ENCODE results near the gene WNT7B. TPM values are rescaled to one million over a fixed set of nuclear protein-coding genes. Genes with fewer than 3 reads are reported as not detected.

Gene WNT7B
- total RNA-seq, 1 donor from 2014 or later = not detected

DNA sequence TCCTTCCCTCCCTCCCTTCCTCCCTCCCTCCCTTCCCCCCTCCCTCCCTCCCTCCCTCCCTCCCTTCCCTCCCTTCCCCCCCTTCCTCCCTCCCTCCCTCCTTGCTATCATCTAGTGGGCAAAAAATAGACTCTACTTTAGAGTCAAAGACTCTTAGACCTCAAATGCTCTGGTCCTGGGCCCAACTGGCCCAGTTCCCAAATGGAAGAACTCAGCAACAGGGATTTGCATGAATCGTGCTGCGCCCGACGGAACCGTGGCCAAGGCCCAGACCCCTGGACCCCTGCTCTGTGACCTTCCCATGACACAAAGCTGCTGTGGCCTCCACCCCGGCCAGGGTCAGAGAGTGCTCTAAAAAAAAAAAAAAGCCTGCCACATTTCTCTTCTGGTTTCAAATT is 97.4 kb downstream of the WNT7B start:
- H3K27me3 ChIP-seq = no peaks in the 10 kb centered on the region
- no peaks in the 10 kb centered on the region for H3K36me3 ChIP-seq
- TF ChIP-seq, protein P1, sequence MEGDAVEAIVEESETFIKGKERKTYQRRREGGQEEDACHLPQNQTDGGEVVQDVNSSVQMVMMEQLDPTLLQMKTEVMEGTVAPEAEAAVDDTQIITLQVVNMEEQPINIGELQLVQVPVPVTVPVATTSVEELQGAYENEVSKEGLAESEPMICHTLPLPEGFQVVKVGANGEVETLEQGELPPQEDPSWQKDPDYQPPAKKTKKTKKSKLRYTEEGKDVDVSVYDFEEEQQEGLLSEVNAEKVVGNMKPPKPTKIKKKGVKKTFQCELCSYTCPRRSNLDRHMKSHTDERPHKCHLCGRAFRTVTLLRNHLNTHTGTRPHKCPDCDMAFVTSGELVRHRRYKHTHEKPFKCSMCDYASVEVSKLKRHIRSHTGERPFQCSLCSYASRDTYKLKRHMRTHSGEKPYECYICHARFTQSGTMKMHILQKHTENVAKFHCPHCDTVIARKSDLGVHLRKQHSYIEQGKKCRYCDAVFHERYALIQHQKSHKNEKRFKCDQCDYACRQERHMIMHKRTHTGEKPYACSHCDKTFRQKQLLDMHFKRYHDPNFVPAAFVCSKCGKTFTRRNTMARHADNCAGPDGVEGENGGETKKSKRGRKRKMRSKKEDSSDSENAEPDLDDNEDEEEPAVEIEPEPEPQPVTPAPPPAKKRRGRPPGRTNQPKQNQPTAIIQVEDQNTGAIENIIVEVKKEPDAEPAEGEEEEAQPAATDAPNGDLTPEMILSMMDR (IDR thresholded peaks at IDR 0.05) = no peak
- no peak overlapping the region for H3K4me3 ChIP-seq
- peak in 1 of 2 donors; percentile 15 for DNase-seq (ENCODE audit: low spot score in 2 of 2)
- H3K4me1 ChIP-seq = no peaks in the 10 kb centered on the region
- no peak overlapping the region for H3K27ac ChIP-seq
- intact Hi-C loops (cut with DNase I) = no loop called here
- no peaks in the 10 kb centered on the region for H3K9me3 ChIP-seq

DNA sequence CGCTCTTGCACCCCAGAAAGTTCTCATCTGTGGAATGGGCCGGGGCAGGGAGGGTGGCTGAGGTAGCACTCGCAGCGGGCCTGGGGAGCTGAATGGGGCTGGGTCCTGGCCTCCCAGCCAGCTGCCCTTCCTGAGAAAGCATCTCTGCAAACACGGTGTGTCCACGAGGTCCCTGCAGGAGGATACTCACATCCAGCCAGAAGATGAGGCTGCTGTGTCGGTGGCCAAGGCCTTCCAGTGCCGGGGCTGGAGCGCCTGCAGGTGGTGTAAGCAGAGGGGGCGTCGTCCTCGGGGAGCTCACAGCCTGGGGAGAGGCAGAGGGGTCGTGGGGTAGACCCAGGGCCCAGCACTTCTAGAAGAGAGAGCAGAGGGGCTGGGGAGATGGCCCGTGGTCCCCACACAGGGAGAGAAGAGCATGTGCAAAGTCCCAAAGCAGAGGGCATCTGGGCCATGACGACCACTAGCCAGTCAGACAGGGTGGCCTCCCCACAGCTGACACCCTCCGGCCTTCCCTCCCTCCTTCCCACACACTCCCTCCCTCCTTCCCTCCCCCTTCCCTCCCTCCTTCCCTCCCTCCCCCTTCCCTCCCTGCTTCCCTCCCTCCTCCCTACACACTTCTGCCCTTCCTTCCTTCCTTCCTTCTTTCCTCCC is 97.9 kb downstream of the WNT7B start:
- no peak overlapping the region for H3K4me3 ChIP-seq
- DNase-seq (ENCODE audit: low spot score in 2 of 2) = peak in 1 of 2 donors; percentile 60
- no peak overlapping the region for H3K27ac ChIP-seq
- H3K9me3 ChIP-seq = no peaks in the 10 kb centered on the region
- intact Hi-C loops (cut with DNase I) = no loop called here
- H3K36me3 ChIP-seq = no peaks in the 10 kb centered on the region
- H3K4me1 ChIP-seq = no peaks in the 10 kb centered on the region
- TF ChIP-seq, protein P1 (IDR thresholded peaks at IDR 0.05) = no peak
- H3K27me3 ChIP-seq = no peaks in the 10 kb centered on the region

DNA sequence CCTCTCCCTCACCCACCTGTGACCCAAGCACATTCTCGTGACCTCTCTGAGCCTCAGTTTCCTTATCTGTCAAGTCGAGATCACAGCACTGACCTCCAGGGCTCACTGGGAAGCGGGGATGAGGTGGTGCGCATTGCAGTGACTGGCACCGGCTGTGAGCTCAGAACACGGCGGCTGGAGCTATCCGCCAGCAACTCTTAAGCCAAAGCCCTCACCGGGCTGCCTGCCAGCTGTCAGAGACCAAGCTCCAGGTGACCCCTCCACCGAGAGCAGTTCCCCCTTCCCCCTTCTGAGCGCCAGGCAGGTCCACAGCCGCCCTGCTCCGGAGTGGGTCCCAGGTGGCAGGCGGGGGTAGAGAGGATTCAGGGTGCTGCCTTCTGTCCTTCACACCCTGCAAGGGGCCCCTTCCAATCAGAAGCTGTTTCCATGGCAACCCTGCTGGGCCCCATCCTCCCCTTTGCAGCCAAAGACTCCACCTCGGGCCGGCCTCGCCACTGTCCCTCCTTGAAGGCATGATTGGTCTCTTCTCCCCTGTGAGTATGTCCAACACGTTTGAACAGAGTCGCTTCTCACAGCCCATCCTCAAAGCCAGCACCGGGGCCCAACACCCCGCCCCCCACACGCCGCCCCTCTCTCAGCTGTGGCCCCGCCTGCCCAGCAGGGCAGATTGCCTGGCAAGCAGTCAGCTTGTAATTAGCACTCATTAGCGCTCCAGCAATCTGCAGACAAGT is 98.7 kb downstream of the WNT7B start:
- no peaks in the 10 kb centered on the region for H3K27me3 ChIP-seq
- H3K27ac ChIP-seq = no peak overlapping the region
- TF ChIP-seq, protein P1 (IDR thresholded peaks at IDR 0.05) = no peak
- H3K4me3 ChIP-seq = no peak overlapping the region
- H3K4me1 ChIP-seq = no peaks in the 10 kb centered on the region
- peak in 1 of 2 donors; percentile 39 for DNase-seq (ENCODE audit: low spot score in 2 of 2)
- intact Hi-C loops (cut with DNase I) = no loop called here
- H3K36me3 ChIP-seq = no peaks in the 10 kb centered on the region
- no peaks in the 10 kb centered on the region for H3K9me3 ChIP-seq

DNA sequence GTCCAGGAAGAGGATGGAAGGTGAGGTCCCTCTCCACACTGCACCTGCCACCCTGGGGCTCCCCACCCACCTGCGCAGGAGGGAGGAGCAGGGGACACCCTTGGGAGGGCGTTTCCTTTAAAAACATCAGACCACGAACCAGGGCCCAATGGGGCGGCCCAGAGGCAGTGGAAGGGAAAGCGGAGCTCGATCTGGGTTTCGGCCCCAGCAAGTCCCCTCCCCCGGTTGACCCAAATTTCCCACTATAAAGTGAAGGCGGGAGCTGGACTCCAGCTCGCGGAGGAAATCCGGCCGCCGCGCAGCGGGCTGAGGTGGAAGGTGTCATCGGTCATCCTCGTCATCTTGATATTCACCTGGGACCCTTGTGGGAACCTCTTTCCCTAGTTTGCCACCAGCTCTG is 99.3 kb downstream of the WNT7B start:
- Histone ChIP-seq H3K27me3 (no peaks in the 10 kb centered on the region), H3K36me3 (no peaks in the 10 kb centered on the region), H3K4me1 (no peaks in the 10 kb centered on the region), H3K9me3 (no peaks in the 10 kb centered on the region), H3K4me3 (no peak overlapping the region), H3K27ac (no peak overlapping the region)
- peak in 1 of 2 donors; percentile 16 for DNase-seq (ENCODE audit: low spot score in 2 of 2)
- intact Hi-C loops (cut with DNase I) = no loop called here
- TF ChIP-seq, protein P1 (IDR thresholded peaks at IDR 0.05) = no peak

DNA sequence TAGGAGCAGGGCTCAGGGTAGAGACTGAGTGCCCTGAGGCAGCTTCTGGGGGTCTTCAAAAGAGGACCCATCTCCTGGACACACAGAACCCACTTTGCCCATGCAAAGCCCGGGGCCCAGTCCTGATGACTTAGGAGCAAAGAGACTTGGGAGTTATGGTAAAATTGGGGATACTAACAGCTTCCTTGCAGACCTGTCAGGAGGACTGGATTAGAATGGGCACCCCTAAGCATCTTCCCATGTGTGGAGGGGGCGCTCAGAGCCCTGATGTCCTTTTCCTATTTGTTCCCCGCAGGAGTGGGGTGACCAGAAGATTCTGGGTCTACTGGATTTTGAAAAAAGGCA is 100.0 kb downstream of the WNT7B start:
- intact Hi-C loops (cut with DNase I) = no loop called here
- Histone ChIP-seq H3K27ac (no peak overlapping the region), H3K4me1 (no peaks in the 10 kb centered on the region), H3K4me3 (no peak overlapping the region), H3K9me3 (peaks cover 0 to 4% of the 10 kb centered on the region in 2 donors), H3K36me3 (no peaks in the 10 kb centered on the region), H3K27me3 (no peaks in the 10 kb centered on the region)
- peak in 1 of 2 donors; percentile 12 for DNase-seq (ENCODE audit: low spot score in 2 of 2)
- TF ChIP-seq, protein P1 (IDR thresholded peaks at IDR 0.05) = no peak
